A549 (cell line): ENCODE results near the gene NCLN. TPM values are rescaled to one million over a fixed set of nuclear protein-coding genes. Genes with fewer than 3 reads are reported as not detected.

ENCODE experiments used
- ATAC-seq, 2 experiments: fragments of 200-7000 bp in 1 of 2; fragments of >200 bp in 1 of 2; cut with Nextera tagmentation in 1 of 2; cut with Tn5 transposase in 1 of 2; 3 replicates each; pipeline versions ENCODE4 v1.8.0 to v1.9.1; 2018 to 2020; ENCODE audit warnings: mild to moderate bottlenecking in 1 of 2, moderate library complexity in 1 of 2
- CTCF ChIA-PET: fragments of 300-600 bp; sonication (Branson Sonifier 250); formaldehyde crosslinking; extraction: SDS; loops from one replicate; lab custom pipeline; 2021; ENCODE audit warnings: antibody characterized with exemption, inconsistent platforms; lab: Yijun Ruan, JAX
- POLR2A ChIA-PET: fragments of 350-600 bp; formaldehyde crosslinking; extraction: SDS; loops from one replicate; lab custom pipeline; 2021; ENCODE audit warnings: antibody characterized with exemption, inconsistent platforms; lab: Yijun Ruan, JAX
- DNase-seq, 2 experiments: peaks; one replicate each; pipeline versions ENCODE4 v3.0.0 to v3.0.0-alpha.2; 2011 to 2016; ENCODE audit warnings: low read depth in 1 of 2, low spot score in 1 of 2
- FAIRE-seq: peaks from 2 replicates; lab custom pipeline; 2011; peaks lifted over from hg19 to GRCh38; lab: Jason Lieb, UNC
- H3K27ac ChIP-seq, 2 experiments: fragments of >200 bp; sonication (Bioruptor Twin); formaldehyde crosslinking; 3 replicates each; pipeline ENCODE4 v1.5.1; 2016 to 2017
- H3K4me1 ChIP-seq: fragments of >200 bp; sonication (Bioruptor Twin); formaldehyde crosslinking; 3 replicates; pipeline ENCODE4 v1.6.1; 2016
- H3K4me2 ChIP-seq: fragments of >200 bp; sonication (Bioruptor Twin); formaldehyde crosslinking; 3 replicates; pipeline ENCODE4 v1.6.1; 2016
- H3K4me3 ChIP-seq: fragments of >200 bp; sonication (Bioruptor Twin); formaldehyde crosslinking; 3 replicates; pipeline ENCODE4 v1.5.1; 2016
- H3K9me3 ChIP-seq: fragments of >200 bp; sonication (Bioruptor Twin); formaldehyde crosslinking; 3 replicates; pipeline ENCODE4 v1.6.1; 2016
- BHLHE40 ChIP-seq: IDR thresholded peaks from 2 replicates; pipeline ENCODE4 v1.6.1; 2012; ENCODE audit warnings: low read depth, low read length, inconsistent platforms
- FOXS1 ChIP-seq: fragments of 250-450 bp; sonication (Bioruptor Pico); IDR thresholded peaks from 2 replicates; pipeline ENCODE4 v1.5.0; 2020; ENCODE audit warnings: mild to moderate bottlenecking, moderate library complexity
- HEYL ChIP-seq: fragments of 250-450 bp; sonication (Bioruptor Pico); IDR thresholded peaks from 2 replicates; pipeline ENCODE4 v1.8.0; 2021; ENCODE audit warnings: mild to moderate bottlenecking, moderate library complexity
- HOXA7 ChIP-seq: fragments of 250-450 bp; sonication (Bioruptor Pico); IDR thresholded peaks from 2 replicates; pipeline ENCODE4 v1.5.0; 2020; ENCODE audit warnings: mild to moderate bottlenecking, moderate library complexity
- HOXB5 ChIP-seq: fragments of 250-450 bp; sonication (Bioruptor Pico); IDR thresholded peaks from 2 replicates; pipeline ENCODE4 v1.5.0; 2020; ENCODE audit warnings: mild to moderate bottlenecking, moderate library complexity
- MAZ ChIP-seq: fragments of 150-350 bp; IDR thresholded peaks from 2 replicates; pipeline ENCODE4 v1.6.1; 2014; ENCODE audit warnings: antibody characterized with exemption, low read depth, low read length, borderline replicate concordance
- NFE2L2 ChIP-seq: fragments of 150-350 bp; conservative IDR thresholded peaks from 2 replicates; pipeline ENCODE4 v1.6.1; 2014; ENCODE audit warnings: low read length
- PHF8 ChIP-seq: fragments of 200-600 bp; sonication (generic); IDR thresholded peaks from 2 replicates; pipeline ENCODE4 v1.6.1; 2016; ENCODE audit warnings: low read depth, mild to moderate bottlenecking, antibody characterized with exemption, moderate library complexity, borderline replicate concordance
- RAD21 ChIP-seq, 2 experiments: fragments of >200 bp in 1 of 2; sonication (Bioruptor Twin) in 1 of 2; formaldehyde crosslinking in 1 of 2; IDR thresholded peaks in 1 of 2; conservative IDR thresholded peaks in 1 of 2; 2 replicates in 1 of 2; 3 replicates in 1 of 2; pipeline ENCODE4 v1.6.1; 2012 to 2018; ENCODE audit warnings: inconsistent platforms in 1 of 2
- RCOR1 ChIP-seq: fragments of 150-350 bp; IDR thresholded peaks from 2 replicates; pipeline ENCODE4 v1.6.1; 2014; ENCODE audit warnings: antibody characterized with exemption, low read length, low read depth
- RFX5 ChIP-seq: fragments of 450-650 bp; IDR thresholded peaks from 2 replicates; pipeline ENCODE4 v1.7.1; 2014; ENCODE audit warnings: antibody characterized with exemption, mild to moderate bottlenecking, moderate library complexity
- SREBF2 ChIP-seq: fragments of 450-650 bp; IDR thresholded peaks from 2 replicates; pipeline ENCODE4 v1.6.1; 2014; ENCODE audit warnings: mild to moderate bottlenecking, moderate library complexity
- TFCP2L1 ChIP-seq: fragments of 250-450 bp; sonication (Bioruptor Pico); IDR thresholded peaks from 2 replicates; pipeline ENCODE4 v1.5.0; 2021; ENCODE audit warnings: mild to moderate bottlenecking
- WGBS: methylation state at CpG from one replicate; pipeline ENCODE4 v1.1.6; 2017; ENCODE audit errors: missing lambda C conversion rate; 5-methylcytosine and 5-hydroxymethylcytosine counted together
- polyA plus RNA-seq, 4 experiments: library from polyadenylated mRNA; depleted of rRNA in 3 of 4; stranded (reverse); fragments of >200 nt; fragmentation: RNase III in 1 of 4; extraction: RNeasy Plus Mini Kit Qiagen cat#74134 plus additional on column Dnase treatment in 1 of 4; gene quantifications; 2 replicates in 3 of 4; 3 replicates in 1 of 4; pipeline ENCODE4 v1.2.3, GENCODE V29; 2011 to 2017
- TF ChIP-seq, protein P1 (sequence below): fragments of >200 bp; sonication (Bioruptor Twin); formaldehyde crosslinking; IDR thresholded peaks from 2 replicates; pipeline ENCODE4 v1.6.1; 2016
- TF ChIP-seq, protein P2 (sequence below): fragments of >200 bp; sonication (Bioruptor Twin); formaldehyde crosslinking; IDR thresholded peaks from 3 replicates; pipeline ENCODE4 v1.6.1; 2016
- TF ChIP-seq, protein P3 (sequence below): fragments of 150-350 bp; IDR thresholded peaks from 2 replicates; pipeline ENCODE4 v1.6.1; 2014; ENCODE audit warnings: low read depth, mild to moderate bottlenecking, low read length
- TF ChIP-seq, protein P4 (sequence below): fragments of >200 bp; sonication (Bioruptor Twin); formaldehyde crosslinking; IDR thresholded peaks from 3 replicates; pipeline ENCODE4 v1.5.1; 2016
- TF ChIP-seq, protein P5 (sequence below): fragments of 450-650 bp; IDR thresholded peaks from 2 replicates; pipeline ENCODE4 v1.6.1; 2014; ENCODE audit warnings: antibody characterized with exemption

NCLN gene
- polyA plus RNA-seq, 2 of the 4 experiments (the other 2 are of a cell fraction) = 22.8 to 58.5 TPM

DNA sequence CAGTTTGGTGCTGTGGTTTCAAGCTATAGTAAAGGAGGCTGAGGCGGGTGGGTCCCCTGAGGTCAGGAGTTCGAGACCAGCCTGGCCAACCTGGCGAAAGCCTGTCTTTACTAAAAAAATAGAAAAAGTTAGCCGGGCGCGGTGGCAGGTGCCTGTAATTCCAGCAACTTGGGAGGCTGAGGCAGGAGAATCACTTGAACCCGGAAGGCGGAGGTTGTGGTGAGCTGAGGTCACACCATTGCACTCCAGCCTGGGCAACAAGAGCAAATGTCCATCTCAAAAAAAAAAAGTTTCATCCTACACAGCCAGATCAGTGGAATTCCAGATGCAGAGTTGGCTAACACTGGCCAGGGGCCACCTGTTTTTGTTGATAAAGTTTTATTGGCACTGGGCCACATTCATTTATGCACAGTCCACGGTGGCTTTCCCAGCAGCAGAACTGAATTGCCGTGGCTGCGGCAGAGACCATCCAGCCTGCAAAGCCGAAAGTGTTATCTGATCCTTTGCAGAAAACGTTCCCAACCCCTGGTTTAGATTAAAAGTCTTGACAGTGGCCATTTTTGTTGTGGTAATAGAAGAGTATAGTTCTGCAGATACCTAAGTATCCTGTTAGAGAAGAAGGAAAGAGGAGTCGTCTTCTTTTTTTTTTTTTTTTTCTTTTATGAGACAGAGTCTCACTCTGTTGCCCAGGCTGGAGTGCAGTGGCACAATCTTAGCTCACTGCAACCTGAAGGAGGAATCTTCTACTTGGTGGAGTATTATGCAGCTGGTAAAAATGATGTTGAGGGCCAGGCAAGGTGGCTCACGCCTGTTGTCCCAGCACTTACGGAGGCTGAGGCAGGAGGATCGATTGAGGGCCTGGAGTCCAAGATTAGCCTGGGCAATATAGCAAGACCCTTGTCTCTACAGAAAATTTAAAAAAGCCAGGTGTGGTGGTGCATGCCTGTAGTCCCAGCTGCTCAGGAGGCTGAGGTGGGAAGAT lies 8.7 kb downstream of the NCLN start:
- Histone ChIP-seq H3K4me2 (no peak overlapping the region), H3K4me1 (no peaks in the 10 kb centered on the region), H3K27ac (no peak overlapping the region), H3K4me3 (no peak overlapping the region), H3K9me3 (no peaks in the 10 kb centered on the region)
- DNase-seq (no peak), ATAC-seq (no peak), FAIRE-seq (no peak)
- POLR2A ChIA-PET = no interaction called here
- TF ChIP-seq SREBF2 = no peak
- TF ChIP-seq, protein P1, sequence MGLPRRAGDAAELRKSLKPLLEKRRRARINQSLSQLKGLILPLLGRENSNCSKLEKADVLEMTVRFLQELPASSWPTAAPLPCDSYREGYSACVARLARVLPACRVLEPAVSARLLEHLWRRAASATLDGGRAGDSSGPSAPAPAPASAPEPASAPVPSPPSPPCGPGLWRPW = no peak
- no peak for TF ChIP-seq BHLHE40
- TF ChIP-seq, protein P2, sequence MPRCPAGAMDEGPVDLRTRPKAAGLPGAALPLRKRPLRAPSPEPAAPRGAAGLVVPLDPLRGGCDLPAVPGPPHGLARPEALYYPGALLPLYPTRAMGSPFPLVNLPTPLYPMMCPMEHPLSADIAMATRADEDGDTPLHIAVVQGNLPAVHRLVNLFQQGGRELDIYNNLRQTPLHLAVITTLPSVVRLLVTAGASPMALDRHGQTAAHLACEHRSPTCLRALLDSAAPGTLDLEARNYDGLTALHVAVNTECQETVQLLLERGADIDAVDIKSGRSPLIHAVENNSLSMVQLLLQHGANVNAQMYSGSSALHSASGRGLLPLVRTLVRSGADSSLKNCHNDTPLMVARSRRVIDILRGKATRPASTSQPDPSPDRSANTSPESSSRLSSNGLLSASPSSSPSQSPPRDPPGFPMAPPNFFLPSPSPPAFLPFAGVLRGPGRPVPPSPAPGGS = no peak
- TF ChIP-seq TFCP2L1 (CRISPR knock-in tag) = no peak
- no peak for TF ChIP-seq RCOR1
- no peak for TF ChIP-seq MAZ
- TF ChIP-seq PHF8 = no peak
- TF ChIP-seq HOXB5 = no peak
- no peak for TF ChIP-seq HOXA7 (CRISPR knock-in tag)
- TF ChIP-seq HEYL (CRISPR knock-in tag) = no peak
- TF ChIP-seq NFE2L2 = no peak
- TF ChIP-seq RFX5 = no peak
- TF ChIP-seq, protein P3, sequence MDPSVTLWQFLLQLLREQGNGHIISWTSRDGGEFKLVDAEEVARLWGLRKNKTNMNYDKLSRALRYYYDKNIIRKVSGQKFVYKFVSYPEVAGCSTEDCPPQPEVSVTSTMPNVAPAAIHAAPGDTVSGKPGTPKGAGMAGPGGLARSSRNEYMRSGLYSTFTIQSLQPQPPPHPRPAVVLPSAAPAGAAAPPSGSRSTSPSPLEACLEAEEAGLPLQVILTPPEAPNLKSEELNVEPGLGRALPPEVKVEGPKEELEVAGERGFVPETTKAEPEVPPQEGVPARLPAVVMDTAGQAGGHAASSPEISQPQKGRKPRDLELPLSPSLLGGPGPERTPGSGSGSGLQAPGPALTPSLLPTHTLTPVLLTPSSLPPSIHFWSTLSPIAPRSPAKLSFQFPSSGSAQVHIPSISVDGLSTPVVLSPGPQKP = no peak
- 89% methylated on average over 17 of the region's 17 CpGs for WGBS
- CTCF ChIA-PET = interaction anchor here (0.6 to 1.3 kb wide), 3 partner anchors 30 to 1837 kb away, joined by 3 read pairs; no protein-coding TSS in a partner anchor

DNA sequence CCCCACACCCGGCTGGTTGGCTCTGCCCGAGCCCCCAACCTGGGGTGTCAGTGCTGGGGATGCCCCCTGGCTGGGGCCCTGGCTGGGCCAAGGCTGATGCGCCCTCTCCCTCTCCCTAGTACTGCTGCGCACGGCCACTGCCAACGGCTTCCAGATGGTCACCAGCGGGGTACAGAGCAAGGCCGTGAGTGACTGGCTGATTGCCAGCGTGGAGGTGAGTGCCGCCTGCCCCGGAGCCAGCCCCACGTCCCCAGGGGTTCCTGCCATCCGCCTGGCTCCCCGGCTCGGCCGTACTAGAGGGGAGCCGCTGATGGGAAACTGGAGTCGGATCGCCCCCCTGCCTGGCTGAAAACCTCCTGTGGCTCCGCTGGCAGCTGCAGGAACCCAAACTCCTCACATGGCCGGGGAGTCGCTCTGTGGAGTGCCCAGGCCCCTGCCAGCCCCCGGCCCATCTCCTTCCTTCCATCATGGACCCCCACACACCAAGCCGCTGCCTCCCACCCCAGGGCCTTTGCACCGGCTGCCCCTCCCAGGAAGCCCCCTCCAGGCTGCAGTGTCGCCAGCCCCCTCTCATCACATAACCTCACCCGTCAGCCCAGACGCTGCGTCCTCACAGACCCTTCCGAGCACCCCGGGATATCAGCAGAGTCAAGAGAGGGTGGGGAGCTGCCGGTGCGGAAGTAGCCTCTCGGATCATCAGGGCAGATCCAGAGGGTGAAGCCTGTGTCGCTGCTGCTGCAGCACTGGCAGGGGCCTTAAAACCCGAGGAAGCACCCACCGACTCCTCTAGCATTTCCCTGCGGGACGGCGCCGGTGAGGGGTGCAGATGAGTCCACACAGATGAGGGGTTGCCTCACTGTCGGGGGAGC lies 10.6 kb downstream of the NCLN start:
- WGBS = 93% methylated on average over 19 of the region's 42 CpGs
- no peak overlapping the region for H3K4me2 ChIP-seq
- TF ChIP-seq HOXA7 (CRISPR knock-in tag) = no peak
- no peak for TF ChIP-seq RFX5
- TF ChIP-seq RAD21 (conservative IDR thresholded peaks at IDR 0.05 in 1 of 2, IDR thresholded peaks at IDR 0.05 in 1 of 2) = no peak
- TF ChIP-seq FOXS1 = no peak
- TF ChIP-seq, protein P4, sequence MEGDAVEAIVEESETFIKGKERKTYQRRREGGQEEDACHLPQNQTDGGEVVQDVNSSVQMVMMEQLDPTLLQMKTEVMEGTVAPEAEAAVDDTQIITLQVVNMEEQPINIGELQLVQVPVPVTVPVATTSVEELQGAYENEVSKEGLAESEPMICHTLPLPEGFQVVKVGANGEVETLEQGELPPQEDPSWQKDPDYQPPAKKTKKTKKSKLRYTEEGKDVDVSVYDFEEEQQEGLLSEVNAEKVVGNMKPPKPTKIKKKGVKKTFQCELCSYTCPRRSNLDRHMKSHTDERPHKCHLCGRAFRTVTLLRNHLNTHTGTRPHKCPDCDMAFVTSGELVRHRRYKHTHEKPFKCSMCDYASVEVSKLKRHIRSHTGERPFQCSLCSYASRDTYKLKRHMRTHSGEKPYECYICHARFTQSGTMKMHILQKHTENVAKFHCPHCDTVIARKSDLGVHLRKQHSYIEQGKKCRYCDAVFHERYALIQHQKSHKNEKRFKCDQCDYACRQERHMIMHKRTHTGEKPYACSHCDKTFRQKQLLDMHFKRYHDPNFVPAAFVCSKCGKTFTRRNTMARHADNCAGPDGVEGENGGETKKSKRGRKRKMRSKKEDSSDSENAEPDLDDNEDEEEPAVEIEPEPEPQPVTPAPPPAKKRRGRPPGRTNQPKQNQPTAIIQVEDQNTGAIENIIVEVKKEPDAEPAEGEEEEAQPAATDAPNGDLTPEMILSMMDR = no peak
- TF ChIP-seq, protein P5, sequence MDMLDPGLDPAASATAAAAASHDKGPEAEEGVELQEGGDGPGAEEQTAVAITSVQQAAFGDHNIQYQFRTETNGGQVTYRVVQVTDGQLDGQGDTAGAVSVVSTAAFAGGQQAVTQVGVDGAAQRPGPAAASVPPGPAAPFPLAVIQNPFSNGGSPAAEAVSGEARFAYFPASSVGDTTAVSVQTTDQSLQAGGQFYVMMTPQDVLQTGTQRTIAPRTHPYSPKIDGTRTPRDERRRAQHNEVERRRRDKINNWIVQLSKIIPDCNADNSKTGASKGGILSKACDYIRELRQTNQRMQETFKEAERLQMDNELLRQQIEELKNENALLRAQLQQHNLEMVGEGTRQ = no peak
- no peak for FAIRE-seq
- no peak overlapping the region for H3K4me3 ChIP-seq
- CTCF ChIA-PET = no interaction called here
- DNase-seq = no peak
- POLR2A ChIA-PET = no interaction called here
- no peaks in the 10 kb centered on the region for H3K4me1 ChIP-seq
- H3K9me3 ChIP-seq = no peaks in the 10 kb centered on the region
- no peak overlapping the region for H3K27ac ChIP-seq
- ATAC-seq = no peak
